Nephron progenitor cell (in vitro differentiated cells): ENCODE data around the gene UNC13B.
"Not testable (repeated sequence)": the region's sequence is repeated elsewhere in the genome, so short reads cannot be mapped to it uniquely, and the experiment has no call there.

ENCODE experiments used
- DNase-seq: peaks from one replicate; pipeline ENCODE4 v3.0.0; 2021
- H3K27ac Mint-ChIP-seq: 2 replicates; pipeline ENCODE4 v1.8.0; 2021; ENCODE audit warnings: mild to moderate bottlenecking, moderate library complexity, mixed read lengths
- H3K27me3 Mint-ChIP-seq: 2 replicates; pipeline ENCODE4 v1.8.0; 2021; ENCODE audit warnings: mild to moderate bottlenecking, low read depth, mixed read lengths; ENCODE audit not compliant: poor library complexity
- H3K36me3 Mint-ChIP-seq: 2 replicates; pipeline ENCODE4 v1.8.0; 2021; ENCODE audit warnings: low read depth, mixed read lengths
- H3K4me1 Mint-ChIP-seq: 2 replicates; pipeline ENCODE4 v1.8.0; 2021; ENCODE audit warnings: mixed read lengths
- H3K4me3 Mint-ChIP-seq: 2 replicates; pipeline ENCODE4 v1.8.0; 2021; ENCODE audit warnings: mild to moderate bottlenecking, moderate library complexity, mixed read lengths
- H3K9me3 Mint-ChIP-seq: 2 replicates; pipeline ENCODE4 v1.8.0; 2021; ENCODE audit warnings: mild to moderate bottlenecking, moderate library complexity, mixed read lengths
- CTCF ChIP-seq: fragments of 200-600 bp; sonication (generic); IDR thresholded peaks from 2 replicates; pipeline ENCODE4 v1.5.0; 2021; ENCODE audit warnings: antibody characterized with exemption

The UNC13B gene

GRCh38 chr9:35136866-35137265, 24.9 kb upstream of the UNC13B start:
- Mint-ChIP-seq H3K36me3 (no peaks in the 10 kb centered on the region), H3K27me3 (peaks cover 11% of the 10 kb centered on the region), H3K4me3 (no peak overlapping the region), H3K9me3 (peaks cover 52% of the 10 kb centered on the region), H3K4me1 (no peaks in the 10 kb centered on the region), H3K27ac (no peak overlapping the region)
- TF ChIP-seq CTCF: no peak
- DNase-seq: no peak

GRCh38 chr9:35140093-35140492, 21.7 kb upstream of the UNC13B start:
- Mint-ChIP-seq H3K27me3 (peaks cover 7% of the 10 kb centered on the region), H3K4me3 (no peak overlapping the region), H3K4me1 (no peaks in the 10 kb centered on the region), H3K36me3 (no peaks in the 10 kb centered on the region), H3K27ac (no peak overlapping the region), H3K9me3 (peaks cover 56% of the 10 kb centered on the region)
- DNase-seq: no peak
- no peak for TF ChIP-seq CTCF

GRCh38 chr9:35142037-35142436, 19.8 kb upstream of the UNC13B start:
- no peak for TF ChIP-seq CTCF
- H3K36me3 Mint-ChIP-seq: no peaks in the 10 kb centered on the region
- H3K27ac Mint-ChIP-seq: no peak overlapping the region
- no peaks in the 10 kb centered on the region for H3K4me1 Mint-ChIP-seq
- no peak overlapping the region for H3K4me3 Mint-ChIP-seq
- no peak for DNase-seq
- peaks cover 7% of the 10 kb centered on the region for H3K27me3 Mint-ChIP-seq
- peaks cover 59% of the 10 kb centered on the region for H3K9me3 Mint-ChIP-seq

GRCh38 chr9:35147941-35148563, 13.8 kb upstream of the UNC13B start:
- not testable (repeated sequence) for H3K27ac Mint-ChIP-seq, DNase-seq, H3K27me3 Mint-ChIP-seq, H3K36me3 Mint-ChIP-seq, H3K4me1 Mint-ChIP-seq, H3K4me3 Mint-ChIP-seq
- peaks cover 59% of the 10 kb centered on the region for H3K9me3 Mint-ChIP-seq

GRCh38 chr9:35152926-35153325, 8.9 kb upstream of the UNC13B start:
- no peak overlapping the region for H3K27ac Mint-ChIP-seq
- no peaks in the 10 kb centered on the region for H3K4me1 Mint-ChIP-seq
- H3K9me3 Mint-ChIP-seq: peaks cover 26% of the 10 kb centered on the region

GRCh38 chr9:35156781-35157180, 5.0 kb upstream of the UNC13B start:
- Mint-ChIP-seq H3K4me3 (no peak overlapping the region), H3K27ac (no peak overlapping the region), H3K4me1 (no peaks in the 10 kb centered on the region), H3K27me3 (no peaks in the 10 kb centered on the region), H3K9me3 (peaks cover 28% of the 10 kb centered on the region), H3K36me3 (no peaks in the 10 kb centered on the region)
- no peak for DNase-seq
- no peak for TF ChIP-seq CTCF

More at GRCh38 chr9:35152926-35153325, 8.9 kb upstream of the UNC13B start:
- H3K36me3 Mint-ChIP-seq: no peaks in the 10 kb centered on the region
- no peak for TF ChIP-seq CTCF
- no peak overlapping the region for H3K4me3 Mint-ChIP-seq
- no peak for DNase-seq
- no peaks in the 10 kb centered on the region for H3K27me3 Mint-ChIP-seq

- H3K27ac Mint-ChIP-seq, H3K27me3 Mint-ChIP-seq, DNase-seq, H3K4me1 Mint-ChIP-seq, H3K36me3 Mint-ChIP-seq, H3K4me3 Mint-ChIP-seq: not testable (repeated sequence)
- H3K9me3 Mint-ChIP-seq: peaks cover 28% of the 10 kb centered on the region
These were observed 4.0 kb upstream of the UNC13B start for GRCh38 chr9:35157836-35158235.
